HEK293 (cell line): ENCODE measurements around the gene SLC12A3.

Source experiments
- CTCF ChIA-PET: fragments of 350-600 bp; formaldehyde crosslinking; extraction: SDS; loops from one replicate; lab custom pipeline; 2021; ENCODE audit warnings: antibody characterized with exemption; lab: Yijun Ruan, JAX
- POLR2A ChIA-PET: fragments of 300-600 bp; formaldehyde crosslinking; extraction: SDS; loops from one replicate; lab custom pipeline; 2020; ENCODE audit warnings: antibody characterized with exemption, inconsistent platforms; lab: Yijun Ruan, JAX
- H3K27ac ChIP-seq: fragments of 200-500 bp; sonication (Bioruptor generic); 2 replicates; pipeline ENCODE4 v1.5.1; 2014; ENCODE audit warnings: low read depth, low read length, control low read depth, inconsistent platforms; ENCODE audit errors: extremely low read depth
- H3K36me3 ChIP-seq, 2 experiments: fragments of 200-500 bp in 1 of 2; sonication (Bioruptor generic) in 1 of 2; 1 replicate in 1 of 2; 2 replicates in 1 of 2; pipeline ENCODE4 v1.5.1; 2014 to 2017; ENCODE audit warnings: inconsistent platforms in 2 of 2, low read length in 2 of 2; ENCODE audit not compliant: control insufficient read depth in 2 of 2, insufficient read depth in 1 of 2
- H3K4me1 ChIP-seq: fragments of 200-500 bp; sonication (Bioruptor generic); 2 replicates; pipeline ENCODE4 v1.5.1; 2014; ENCODE audit warnings: mild to moderate bottlenecking, low read length, inconsistent platforms; ENCODE audit not compliant: control insufficient read depth, insufficient read depth
- H3K4me3 ChIP-seq: 2 replicates; pipeline ENCODE4 v1.5.1; 2011; ENCODE audit warnings: low read depth, mild to moderate bottlenecking, control low read depth, low read length, moderate library complexity
- H3K9me3 ChIP-seq: fragments of 200-500 bp; sonication (Bioruptor generic); 2 replicates; pipeline ENCODE4 v1.5.1; 2014; ENCODE audit warnings: low read depth, low read length, inconsistent platforms; ENCODE audit not compliant: control insufficient read depth, insufficient read depth
- OVOL3 ChIP-seq: fragments of 450-650 bp; formaldehyde crosslinking; IDR thresholded peaks from 2 replicates; pipeline ENCODE4 v1.5.1; 2016; ENCODE audit warnings: missing biosample characterization, missing genetic modification characterization
- SP3 ChIP-seq: fragments of 450-650 bp; formaldehyde crosslinking; IDR thresholded peaks from 2 replicates; pipeline ENCODE4 v1.5.1; 2016; ENCODE audit warnings: missing biosample characterization, missing genetic modification characterization
- ZNF184 ChIP-seq: fragments of 450-650 bp; IDR thresholded peaks from 2 replicates; pipeline ENCODE4 v1.5.1; 2018; ENCODE audit warnings: missing biosample characterization, mild to moderate bottlenecking, missing genetic modification characterization
- ZNF211 ChIP-seq: fragments of 450-650 bp; formaldehyde crosslinking; IDR thresholded peaks from 2 replicates; pipeline ENCODE4 v1.5.1; 2016; ENCODE audit warnings: low read depth, missing biosample characterization, missing genetic modification characterization
- ZNF223 ChIP-seq: fragments of 450-650 bp; formaldehyde crosslinking; IDR thresholded peaks from 2 replicates; pipeline ENCODE4 v1.5.1; 2016; ENCODE audit warnings: missing biosample characterization, missing genetic modification characterization
- ZNF274 ChIP-seq, 2 experiments: fragments of 200-500 bp in 1 of 2; fragments of 450-650 bp in 1 of 2; sonication (Bioruptor generic) in 1 of 2; formaldehyde crosslinking in 1 of 2; IDR thresholded peaks; 2 replicates each; pipeline versions ENCODE4 v1.5.1 to v1.6.1; 2014 to 2016; ENCODE audit warnings: borderline replicate concordance in 1 of 2, inconsistent platforms in 1 of 2, low read length in 1 of 2, missing biosample characterization in 1 of 2, missing genetic modification characterization in 1 of 2
- ZNF280C ChIP-seq: fragments of 450-650 bp; formaldehyde crosslinking; IDR thresholded peaks from 2 replicates; pipeline ENCODE4 v1.5.1; 2016; ENCODE audit warnings: missing biosample characterization, missing genetic modification characterization
- ZNF394 ChIP-seq: fragments of 450-650 bp; formaldehyde crosslinking; IDR thresholded peaks from 2 replicates; pipeline ENCODE4 v1.5.1; 2016; ENCODE audit warnings: missing biosample characterization, missing genetic modification characterization, mild to moderate bottlenecking, moderate library complexity, borderline replicate concordance
- ZNF501 ChIP-seq: fragments of 450-650 bp; formaldehyde crosslinking; IDR thresholded peaks from 2 replicates; pipeline ENCODE4 v1.5.1; 2016; ENCODE audit warnings: missing biosample characterization, missing genetic modification characterization
- ZNF555 ChIP-seq: fragments of 450-650 bp; formaldehyde crosslinking; conservative IDR thresholded peaks from 2 replicates; pipeline ENCODE4 v1.5.1; 2017; ENCODE audit warnings: missing biosample characterization, mild to moderate bottlenecking, missing genetic modification characterization, inconsistent platforms
- ZNF571 ChIP-seq: fragments of 450-650 bp; formaldehyde crosslinking; IDR thresholded peaks from 2 replicates; pipeline ENCODE4 v1.5.0; 2017; ENCODE audit warnings: missing biosample characterization, missing genetic modification characterization
- ZNF585B ChIP-seq: fragments of 450-650 bp; formaldehyde crosslinking; IDR thresholded peaks from 2 replicates; pipeline ENCODE4 v1.5.1; 2016; ENCODE audit warnings: missing biosample characterization, missing genetic modification characterization
- ZNF692 ChIP-seq: fragments of 450-650 bp; formaldehyde crosslinking; IDR thresholded peaks from 2 replicates; pipeline ENCODE4 v1.5.1; 2016; ENCODE audit warnings: missing biosample characterization, missing genetic modification characterization
- ZNF701 ChIP-seq: fragments of 450-650 bp; formaldehyde crosslinking; IDR thresholded peaks from 2 replicates; pipeline ENCODE4 v1.5.1; 2016; ENCODE audit warnings: missing biosample characterization, missing genetic modification characterization
- ZNF76 ChIP-seq: fragments of 450-650 bp; formaldehyde crosslinking; IDR thresholded peaks from 2 replicates; pipeline ENCODE4; 2016; ENCODE audit warnings: low read depth, missing biosample characterization, missing genetic modification characterization, borderline replicate concordance
- ZNF830 ChIP-seq: fragments of 450-650 bp; IDR thresholded peaks from 2 replicates; pipeline ENCODE4 v1.5.0; 2018; ENCODE audit warnings: missing biosample characterization, missing genetic modification characterization, low read depth, mild to moderate bottlenecking, moderate library complexity
- ZNF837 ChIP-seq: fragments of 450-650 bp; formaldehyde crosslinking; IDR thresholded peaks from 2 replicates; pipeline ENCODE4 v1.5.1; 2016; ENCODE audit warnings: missing biosample characterization, missing genetic modification characterization
- TF ChIP-seq, protein P1 (sequence below): sonication (generic); formaldehyde crosslinking; IDR thresholded peaks from 2 replicates; pipeline ENCODE4 v1.8.1; 2022; ENCODE audit warnings: mild to moderate bottlenecking, moderate library complexity, missing genetic modification reagents
- TF ChIP-seq, protein P2 (sequence below): fragments of 450-650 bp; formaldehyde crosslinking; conservative IDR thresholded peaks from 2 replicates; pipeline ENCODE4 v1.5.1; 2016; ENCODE audit warnings: low read depth, missing biosample characterization, missing genetic modification characterization
- TF ChIP-seq, protein P3 (sequence below): fragments of 450-650 bp; formaldehyde crosslinking; IDR thresholded peaks from 2 replicates; pipeline ENCODE4 v1.5.1; 2017; ENCODE audit warnings: missing biosample characterization, missing genetic modification characterization

Gene SLC12A3

GRCh38 chr16:56825826-56826225, 39.2 kb upstream of the SLC12A3 start:
- H3K4me1 ChIP-seq = no peaks in the 10 kb centered on the region
- H3K4me3 ChIP-seq = no peak overlapping the region
- H3K27ac ChIP-seq = no peak overlapping the region
- ChIA-PET CTCF (interaction anchor here (0.7 kb wide), 2 partner anchors 448 to 1206 kb away, joined by 4 read pairs; no protein-coding TSS in a partner anchor), POLR2A (no interaction called here)
- H3K9me3 ChIP-seq = no peaks in the 10 kb centered on the region
- peaks cover 16 to 64% of the 10 kb centered on the region in 2 experiments for H3K36me3 ChIP-seq
- no peak for TF ChIP-seq ZNF830 (tag by site-specific recombination)
- TF ChIP-seq, all 188 proteins: peak for 0

GRCh38 chr16:56828647-56829046, 36.4 kb upstream of the SLC12A3 start:
- peaks cover 12 to 70% of the 10 kb centered on the region in 2 experiments for H3K36me3 ChIP-seq

More at GRCh38 chr16:56828647-56829046, 36.4 kb upstream of the SLC12A3 start:
- H3K9me3 ChIP-seq = no peaks in the 10 kb centered on the region
- ChIA-PET CTCF (no interaction called here), POLR2A (no interaction called here)
- H3K27ac ChIP-seq = no peak overlapping the region
- TF ChIP-seq ZNF280C (tag by site-specific recombination) (no peak), ZNF394 (tag by site-specific recombination) (no peak), ZNF585B (tag by site-specific recombination) (no peak), ZNF701 (tag by site-specific recombination) (no peak), ZNF223 (tag by site-specific recombination) (no peak), ZNF211 (tag by site-specific recombination) (no peak), SP3 (tag by site-specific recombination) (no peak), ZNF76 (no peak), ZNF501 (tag by site-specific recombination) (no peak), ZNF692 (tag by site-specific recombination) (no peak), ZNF571 (tag by site-specific recombination) (no peak), ZNF274 (IDR thresholded peaks at IDR 0.05; ENCODE audit: low read length) (no peak), ZNF274 (tag by site-specific recombination; IDR thresholded peaks at IDR 0.05; ENCODE audit: borderline replicate concordance) (no peak), ZNF837 (tag by site-specific recombination) (no peak), OVOL3 (tag by site-specific recombination) (no peak), ZNF555 (tag by site-specific recombination) (no peak), ZNF184 (no peak)
- TF ChIP-seq, protein P1, sequence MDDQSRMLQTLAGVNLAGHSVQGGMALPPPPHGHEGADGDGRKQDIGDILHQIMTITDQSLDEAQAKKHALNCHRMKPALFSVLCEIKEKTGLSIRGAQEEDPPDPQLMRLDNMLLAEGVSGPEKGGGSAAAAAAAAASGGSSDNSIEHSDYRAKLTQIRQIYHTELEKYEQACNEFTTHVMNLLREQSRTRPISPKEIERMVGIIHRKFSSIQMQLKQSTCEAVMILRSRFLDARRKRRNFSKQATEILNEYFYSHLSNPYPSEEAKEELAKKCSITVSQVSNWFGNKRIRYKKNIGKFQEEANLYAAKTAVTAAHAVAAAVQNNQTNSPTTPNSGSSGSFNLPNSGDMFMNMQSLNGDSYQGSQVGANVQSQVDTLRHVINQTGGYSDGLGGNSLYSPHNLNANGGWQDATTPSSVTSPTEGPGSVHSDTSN = no peak
- TF ChIP-seq, protein P2, sequence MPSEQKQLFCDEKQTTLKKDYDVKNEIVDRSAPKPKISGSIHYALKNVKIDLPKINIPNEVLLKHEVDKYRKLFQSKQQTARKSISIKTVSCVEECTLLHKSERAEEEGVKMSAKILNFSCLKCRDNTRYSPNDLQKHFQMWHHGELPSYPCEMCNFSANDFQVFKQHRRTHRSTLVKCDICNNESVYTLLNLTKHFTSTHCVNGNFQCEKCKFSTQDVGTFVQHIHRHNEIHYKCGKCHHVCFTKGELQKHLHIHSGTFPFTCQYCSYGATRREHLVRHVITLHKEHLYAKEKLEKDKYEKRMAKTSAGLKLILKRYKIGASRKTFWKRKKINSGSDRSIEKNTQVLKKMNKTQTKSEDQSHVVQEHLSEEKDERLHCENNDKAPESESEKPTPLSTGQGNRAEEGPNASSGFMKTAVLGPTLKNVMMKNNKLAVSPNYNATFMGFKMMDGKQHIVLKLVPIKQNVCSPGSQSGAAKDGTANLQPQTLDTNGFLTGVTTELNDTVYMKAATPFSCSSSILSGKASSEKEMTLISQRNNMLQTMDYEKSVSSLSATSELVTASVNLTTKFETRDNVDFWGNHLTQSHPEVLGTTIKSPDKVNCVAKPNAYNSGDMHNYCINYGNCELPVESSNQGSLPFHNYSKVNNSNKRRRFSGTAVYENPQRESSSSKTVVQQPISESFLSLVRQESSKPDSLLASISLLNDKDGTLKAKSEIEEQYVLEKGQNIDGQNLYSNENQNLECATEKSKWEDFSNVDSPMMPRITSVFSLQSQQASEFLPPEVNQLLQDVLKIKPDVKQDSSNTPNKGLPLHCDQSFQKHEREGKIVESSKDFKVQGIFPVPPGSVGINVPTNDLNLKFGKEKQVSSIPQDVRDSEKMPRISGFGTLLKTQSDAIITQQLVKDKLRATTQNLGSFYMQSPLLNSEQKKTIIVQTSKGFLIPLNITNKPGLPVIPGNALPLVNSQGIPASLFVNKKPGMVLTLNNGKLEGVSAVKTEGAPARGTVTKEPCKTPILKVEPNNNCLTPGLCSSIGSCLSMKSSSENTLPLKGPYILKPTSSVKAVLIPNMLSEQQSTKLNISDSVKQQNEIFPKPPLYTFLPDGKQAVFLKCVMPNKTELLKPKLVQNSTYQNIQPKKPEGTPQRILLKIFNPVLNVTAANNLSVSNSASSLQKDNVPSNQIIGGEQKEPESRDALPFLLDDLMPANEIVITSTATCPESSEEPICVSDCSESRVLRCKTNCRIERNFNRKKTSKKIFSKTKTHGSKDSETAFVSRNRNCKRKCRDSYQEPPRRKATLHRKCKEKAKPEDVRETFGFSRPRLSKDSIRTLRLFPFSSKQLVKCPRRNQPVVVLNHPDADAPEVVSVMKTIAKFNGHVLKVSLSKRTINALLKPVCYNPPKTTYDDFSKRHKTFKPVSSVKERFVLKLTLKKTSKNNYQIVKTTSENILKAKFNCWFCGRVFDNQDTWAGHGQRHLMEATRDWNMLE = no peak
- TF ChIP-seq, protein P3, sequence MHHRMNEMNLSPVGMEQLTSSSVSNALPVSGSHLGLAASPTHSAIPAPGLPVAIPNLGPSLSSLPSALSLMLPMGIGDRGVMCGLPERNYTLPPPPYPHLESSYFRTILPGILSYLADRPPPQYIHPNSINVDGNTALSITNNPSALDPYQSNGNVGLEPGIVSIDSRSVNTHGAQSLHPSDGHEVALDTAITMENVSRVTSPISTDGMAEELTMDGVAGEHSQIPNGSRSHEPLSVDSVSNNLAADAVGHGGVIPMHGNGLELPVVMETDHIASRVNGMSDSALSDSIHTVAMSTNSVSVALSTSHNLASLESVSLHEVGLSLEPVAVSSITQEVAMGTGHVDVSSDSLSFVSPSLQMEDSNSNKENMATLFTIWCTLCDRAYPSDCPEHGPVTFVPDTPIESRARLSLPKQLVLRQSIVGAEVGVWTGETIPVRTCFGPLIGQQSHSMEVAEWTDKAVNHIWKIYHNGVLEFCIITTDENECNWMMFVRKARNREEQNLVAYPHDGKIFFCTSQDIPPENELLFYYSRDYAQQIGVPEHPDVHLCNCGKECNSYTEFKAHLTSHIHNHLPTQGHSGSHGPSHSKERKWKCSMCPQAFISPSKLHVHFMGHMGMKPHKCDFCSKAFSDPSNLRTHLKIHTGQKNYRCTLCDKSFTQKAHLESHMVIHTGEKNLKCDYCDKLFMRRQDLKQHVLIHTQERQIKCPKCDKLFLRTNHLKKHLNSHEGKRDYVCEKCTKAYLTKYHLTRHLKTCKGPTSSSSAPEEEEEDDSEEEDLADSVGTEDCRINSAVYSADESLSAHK (tag by site-specific recombination) = no peak
- no peaks in the 10 kb centered on the region for H3K4me1 ChIP-seq
- H3K4me3 ChIP-seq = no peak overlapping the region
